CD4-positive, alpha-beta T cell treated with Interleukin-10 for 1 hour (primary cell): ENCODE results near the gene KPNA2.
"Not testable (repeated sequence)": the region's sequence is repeated elsewhere in the genome, so short reads cannot be mapped to it uniquely, and the experiment has no call there.

Experiments
- DNase-seq: peaks from one replicate; pipeline ENCODE4 v3.0.0-alpha.2; 2020

The KPNA2 gene

DNA sequence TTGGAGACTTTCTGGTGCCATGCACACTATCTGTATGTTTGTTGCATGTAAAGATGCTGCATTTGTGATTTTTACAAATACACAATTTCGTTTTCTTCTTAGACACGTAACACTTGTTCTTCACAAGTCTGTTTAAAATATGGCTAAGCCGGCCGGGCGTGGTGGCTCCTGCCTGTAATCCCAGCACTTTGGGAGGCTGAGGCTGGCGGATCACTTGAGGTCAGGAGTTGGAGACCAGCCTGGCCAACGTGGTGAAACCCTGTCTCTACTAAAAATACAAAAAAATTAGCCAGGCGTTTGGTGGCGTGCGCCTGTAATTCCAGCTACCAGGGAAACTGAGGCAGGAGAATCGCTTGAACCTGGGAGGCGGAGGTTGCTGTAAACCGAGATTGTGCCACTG is 14.7 kb upstream of the KPNA2 start:
- not testable (repeated sequence) for DNase-seq

DNA sequence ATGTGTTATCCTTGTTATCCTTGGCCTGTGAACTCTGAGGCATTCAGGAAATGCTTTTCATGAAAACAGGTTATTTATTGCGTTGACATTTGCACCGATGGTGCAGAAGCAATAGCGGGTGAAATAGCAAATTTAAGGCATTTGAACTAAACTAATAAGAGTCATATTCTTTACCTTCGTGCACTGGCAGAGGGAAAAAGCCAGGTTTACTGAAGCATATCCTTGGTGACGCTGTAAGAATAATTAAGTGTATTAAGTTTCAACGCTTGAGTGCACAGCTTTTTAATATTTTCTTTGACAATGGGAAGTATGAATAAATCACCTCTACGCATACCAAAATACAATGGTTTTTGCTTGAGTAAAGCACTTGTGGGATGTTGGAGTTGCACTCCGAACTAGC is 13.6 kb upstream of the KPNA2 start:
- no peak for DNase-seq

DNA sequence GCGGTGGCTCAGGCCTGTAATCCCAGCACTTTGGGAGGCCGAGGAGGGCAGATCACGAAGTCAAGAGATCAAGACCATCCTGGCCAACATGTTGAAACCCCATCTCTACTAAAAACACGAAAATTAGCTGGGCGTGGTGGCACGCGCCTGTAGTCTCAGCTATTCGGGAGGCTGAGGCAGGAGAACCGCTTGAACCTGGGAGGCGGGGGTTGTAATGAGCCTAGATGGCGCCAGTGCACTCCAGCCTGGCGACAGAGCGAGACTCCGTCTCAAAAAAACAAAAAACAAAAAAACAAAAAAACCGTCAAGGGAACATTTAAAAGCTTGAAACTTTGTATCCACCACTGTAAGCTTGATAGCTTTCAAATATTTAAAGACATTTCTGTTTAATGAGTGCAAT is 13.0 kb upstream of the KPNA2 start:
- not testable (repeated sequence) for DNase-seq

DNA sequence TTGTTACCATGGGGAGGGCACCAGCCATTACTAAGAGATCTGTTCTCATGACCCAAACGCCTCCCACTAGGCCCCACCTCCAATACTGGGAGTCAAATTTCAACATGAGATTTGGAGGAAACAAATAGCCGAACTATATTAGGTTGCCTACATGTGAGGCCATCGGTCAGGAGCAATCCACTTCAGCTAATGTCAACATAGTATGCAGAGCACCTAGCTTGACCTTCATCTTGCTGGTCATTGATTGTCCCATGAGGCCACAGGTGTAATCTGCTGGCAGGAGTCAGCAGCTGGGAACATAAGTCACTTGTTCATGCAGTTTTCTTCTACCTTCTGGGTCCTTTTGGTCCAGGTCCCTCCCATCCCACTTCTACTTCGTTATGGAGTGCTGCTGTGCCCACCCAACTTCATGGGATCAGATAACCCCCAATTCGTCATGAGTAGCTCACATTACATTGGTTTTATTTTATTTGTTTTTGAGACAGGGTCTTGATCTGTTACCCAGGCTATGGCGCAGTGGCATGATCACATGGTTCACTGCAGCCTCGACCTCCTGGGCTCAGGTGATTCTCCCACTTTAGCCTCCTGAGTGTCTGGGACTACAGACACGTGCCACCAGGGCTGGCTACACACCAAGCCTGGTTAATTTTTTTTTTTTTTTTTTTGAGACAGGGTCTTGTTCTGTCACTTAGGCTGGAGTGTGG is 5.9 kb upstream of the KPNA2 start:
- no peak for DNase-seq

DNA sequence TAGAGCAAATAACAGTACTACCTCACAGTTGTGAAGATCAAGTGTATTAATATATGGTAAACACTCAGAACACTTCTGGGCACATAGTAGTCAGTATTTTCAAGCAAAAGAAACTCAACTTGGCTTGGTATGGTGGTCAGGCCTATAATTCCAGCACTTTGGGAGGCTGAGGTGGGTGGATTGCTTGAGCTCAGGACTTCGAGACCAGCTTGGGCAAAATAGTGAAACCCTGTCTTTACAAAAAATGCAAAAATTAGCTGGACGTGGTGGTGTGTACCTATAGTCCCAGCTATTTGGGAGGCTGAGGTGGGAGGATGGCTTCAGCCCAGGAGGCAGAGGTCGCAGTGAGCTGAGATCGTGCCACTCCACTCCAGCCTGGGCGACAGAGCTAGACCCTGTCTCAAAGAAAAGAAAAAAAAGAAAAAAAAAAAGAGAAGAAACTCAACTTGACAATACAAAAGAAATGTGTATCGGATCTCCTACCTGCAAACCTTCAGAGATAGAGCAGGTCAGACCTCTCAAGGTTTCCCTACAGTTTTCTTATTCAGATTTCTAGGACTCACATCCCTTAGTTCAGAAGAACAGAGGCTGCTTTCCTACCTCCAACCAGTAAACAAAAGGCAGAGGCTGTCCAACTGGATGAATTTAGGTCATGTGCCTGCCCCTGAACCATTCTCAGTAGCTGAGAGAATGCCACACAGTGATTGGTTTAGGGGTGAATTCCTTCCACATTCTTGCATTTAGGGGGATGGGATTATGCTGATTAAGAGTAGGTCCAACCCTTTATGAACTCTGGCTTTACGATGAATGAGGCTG is 1.7 kb upstream of the KPNA2 start:
- DNase-seq = no peak

DNA sequence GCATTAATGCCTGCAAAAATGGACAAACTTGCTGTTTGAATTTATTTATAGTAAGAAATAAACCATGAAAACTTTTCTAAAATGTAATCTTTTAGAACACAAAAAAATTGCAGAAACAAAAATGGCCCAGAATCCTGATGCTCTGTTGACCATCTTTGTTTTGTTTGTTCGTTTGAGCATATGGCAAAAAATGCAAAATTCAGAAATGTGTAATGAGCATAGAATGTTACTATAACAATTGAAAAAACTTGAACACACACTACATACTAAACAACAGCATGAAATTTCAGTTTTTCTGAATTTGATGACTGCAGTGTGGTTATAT is 1.1 kb upstream of the KPNA2 start:
- no peak for DNase-seq

DNA sequence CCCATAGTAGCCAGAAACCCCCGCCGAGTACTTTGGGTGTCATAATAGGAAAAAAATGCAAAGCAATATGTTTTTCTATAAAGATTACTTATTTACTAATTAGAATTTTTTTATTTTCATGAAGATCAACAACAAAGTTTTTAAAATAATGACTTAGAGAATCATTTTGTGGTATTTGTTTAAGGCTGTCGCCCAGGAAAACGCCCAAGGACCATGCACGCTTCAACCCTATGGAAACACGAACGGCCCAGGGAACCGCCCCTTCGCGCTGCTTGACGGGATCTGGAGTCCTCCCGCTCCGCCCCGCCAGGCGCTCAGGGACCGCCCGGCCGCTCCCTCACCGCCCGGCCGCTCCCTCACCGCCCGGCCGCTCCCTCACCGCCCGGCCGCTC is 408 bp upstream of the KPNA2 start:
- no peak for DNase-seq

DNA sequence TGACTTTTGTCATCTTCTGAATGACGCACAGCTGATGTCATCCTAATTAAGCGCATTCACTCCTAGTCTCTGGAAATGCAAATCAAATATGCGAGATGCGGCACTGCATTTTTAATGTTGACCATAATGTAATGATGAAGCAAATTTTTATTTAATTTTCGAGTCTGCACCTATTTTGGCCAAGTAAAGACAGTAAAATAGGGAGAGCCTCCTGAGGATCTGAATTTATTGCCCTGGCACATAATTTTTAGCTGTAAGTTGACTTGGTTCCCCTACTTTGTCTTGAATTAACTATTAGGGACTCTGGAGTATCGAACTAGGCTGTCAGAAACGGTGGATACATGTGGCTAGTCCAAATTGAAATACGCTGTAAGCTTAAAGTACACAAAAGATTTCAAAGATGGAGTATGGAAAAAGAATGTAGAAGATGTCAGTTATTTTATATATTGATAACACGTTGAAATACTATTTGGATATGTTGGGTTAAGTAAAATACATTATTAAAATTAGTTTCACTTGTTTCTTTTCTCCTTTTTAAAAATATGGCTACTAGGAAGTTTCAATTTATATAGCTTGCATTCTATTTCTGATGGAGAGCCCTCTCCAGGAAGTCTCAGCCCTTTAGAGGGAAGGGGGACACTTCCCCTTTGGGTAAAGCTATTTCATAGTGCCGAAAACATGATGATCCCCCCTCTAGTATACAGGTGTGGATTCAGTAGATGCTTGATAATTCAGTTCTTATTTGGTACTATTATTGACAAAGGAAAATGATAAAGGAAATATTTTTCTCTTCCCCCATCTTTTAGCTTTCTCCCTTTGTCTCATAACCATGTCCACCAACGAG is 991 bp downstream of the KPNA2 start:
- DNase-seq = no peak

DNA sequence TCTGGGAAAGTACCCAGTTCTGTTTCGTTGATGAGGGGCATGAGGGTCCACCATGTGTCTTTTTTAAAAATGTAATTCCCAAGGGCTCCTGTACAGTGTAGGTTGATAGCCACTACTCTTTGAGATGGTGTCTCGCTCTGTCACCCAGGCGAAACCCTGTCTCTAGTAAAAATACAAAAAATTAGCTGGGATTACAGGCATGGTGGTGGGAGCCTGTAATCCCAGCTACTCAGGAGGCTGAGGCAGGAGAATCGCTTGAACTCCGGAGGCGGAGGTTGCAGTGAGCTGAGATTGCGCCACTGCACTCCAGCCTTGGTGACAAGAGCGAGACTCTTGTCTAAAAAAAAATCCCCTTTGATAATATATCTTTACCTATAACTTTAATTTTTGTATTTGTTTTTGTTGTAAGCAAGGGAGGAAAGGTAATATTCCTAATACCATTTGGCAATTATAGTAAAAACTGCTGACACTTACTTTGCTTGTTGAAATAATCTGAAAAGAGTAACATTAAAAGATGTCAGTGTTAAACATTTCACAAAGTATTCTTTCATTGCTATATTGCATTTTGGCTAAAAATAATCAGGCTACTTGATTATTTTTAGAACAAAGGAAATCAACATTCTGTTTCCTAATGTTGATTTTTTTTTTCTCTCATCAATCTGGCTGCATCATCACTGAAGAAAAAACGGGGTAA is 11.8 kb downstream of the KPNA2 start:
- DNase-seq = no peak

DNA sequence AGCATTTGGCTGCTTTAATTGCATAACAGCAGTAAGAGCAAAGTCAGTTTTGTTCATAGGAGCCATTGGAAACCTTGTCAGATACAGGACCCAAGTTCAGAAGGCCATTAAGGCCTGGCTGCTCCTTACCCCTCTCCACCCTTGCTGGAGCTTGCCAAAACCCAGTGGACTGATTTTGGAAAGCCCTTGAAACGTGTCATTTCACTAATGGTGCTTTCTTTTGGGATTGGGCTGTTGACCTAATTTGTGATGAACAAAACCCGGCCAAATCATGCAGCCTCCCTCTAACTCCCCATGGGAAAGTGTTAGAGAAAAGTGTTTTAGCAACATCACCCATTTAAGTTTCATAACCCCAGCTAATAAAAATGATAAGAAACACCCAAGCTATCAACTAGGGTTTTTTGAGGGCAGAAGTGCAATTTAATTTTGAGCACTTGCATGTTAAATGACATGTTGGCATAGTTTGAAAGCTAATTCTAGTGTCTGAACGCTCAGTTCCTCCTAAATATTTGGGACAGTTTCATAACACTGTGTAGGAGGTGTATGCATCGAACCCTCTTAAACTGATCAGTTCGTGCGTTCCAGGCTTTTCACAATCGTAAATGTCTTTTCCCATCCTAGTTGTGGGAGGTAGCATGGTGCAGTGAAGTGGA is 12.5 kb downstream of the KPNA2 start:
- DNase-seq = not testable (repeated sequence)

DNA sequence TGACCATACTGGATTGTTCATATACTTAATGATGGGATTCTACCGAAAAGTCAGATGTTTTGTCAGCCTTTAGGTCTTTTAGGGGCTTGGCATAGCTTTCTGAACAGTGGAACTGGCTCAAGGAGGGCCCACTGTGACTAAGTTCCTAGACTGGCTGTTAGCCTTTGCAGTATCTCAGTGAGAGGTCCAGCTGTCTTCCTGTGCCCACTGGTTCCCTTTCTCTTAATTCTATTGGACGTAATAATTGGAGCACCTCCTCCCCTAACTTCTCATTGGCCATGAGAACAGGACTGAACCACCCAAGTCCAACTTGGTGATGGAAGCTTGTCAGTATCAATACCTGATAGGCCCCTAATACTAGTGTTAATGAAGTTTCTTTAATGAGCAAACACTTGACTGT is 13.5 kb downstream of the KPNA2 start:
- no peak for DNase-seq

DNA sequence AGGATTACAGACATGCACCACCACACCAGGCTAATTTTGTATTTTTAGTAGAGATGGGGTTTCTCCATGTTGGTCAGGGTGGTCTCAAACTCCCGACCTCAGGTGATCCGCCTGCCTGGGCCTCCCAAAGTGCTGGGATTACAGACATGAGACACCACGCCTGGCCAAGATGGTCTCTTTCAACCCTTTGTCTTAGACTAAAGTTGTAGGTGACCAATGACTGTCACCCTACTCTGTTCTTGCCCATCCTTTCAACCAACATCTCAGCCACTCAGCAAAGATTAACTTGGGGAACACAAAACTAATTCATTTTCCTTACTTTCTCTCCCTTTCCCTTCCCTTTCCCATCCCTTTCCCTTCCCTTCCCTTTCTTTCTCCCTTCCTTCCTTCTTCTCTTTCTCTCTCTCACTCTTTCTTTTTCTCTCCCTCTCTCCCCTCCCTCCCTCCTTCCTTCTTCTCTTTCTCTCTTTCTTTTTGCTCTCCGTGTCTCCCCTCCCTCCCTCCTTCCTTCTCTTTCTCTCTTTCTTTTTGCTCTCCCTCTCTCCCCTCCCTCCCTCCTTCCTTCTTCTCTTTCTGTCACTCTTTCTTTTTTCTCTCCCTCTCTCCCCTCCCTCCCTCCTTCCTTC is 14.4 kb downstream of the KPNA2 start:
- DNase-seq = not testable (repeated sequence)

DNA sequence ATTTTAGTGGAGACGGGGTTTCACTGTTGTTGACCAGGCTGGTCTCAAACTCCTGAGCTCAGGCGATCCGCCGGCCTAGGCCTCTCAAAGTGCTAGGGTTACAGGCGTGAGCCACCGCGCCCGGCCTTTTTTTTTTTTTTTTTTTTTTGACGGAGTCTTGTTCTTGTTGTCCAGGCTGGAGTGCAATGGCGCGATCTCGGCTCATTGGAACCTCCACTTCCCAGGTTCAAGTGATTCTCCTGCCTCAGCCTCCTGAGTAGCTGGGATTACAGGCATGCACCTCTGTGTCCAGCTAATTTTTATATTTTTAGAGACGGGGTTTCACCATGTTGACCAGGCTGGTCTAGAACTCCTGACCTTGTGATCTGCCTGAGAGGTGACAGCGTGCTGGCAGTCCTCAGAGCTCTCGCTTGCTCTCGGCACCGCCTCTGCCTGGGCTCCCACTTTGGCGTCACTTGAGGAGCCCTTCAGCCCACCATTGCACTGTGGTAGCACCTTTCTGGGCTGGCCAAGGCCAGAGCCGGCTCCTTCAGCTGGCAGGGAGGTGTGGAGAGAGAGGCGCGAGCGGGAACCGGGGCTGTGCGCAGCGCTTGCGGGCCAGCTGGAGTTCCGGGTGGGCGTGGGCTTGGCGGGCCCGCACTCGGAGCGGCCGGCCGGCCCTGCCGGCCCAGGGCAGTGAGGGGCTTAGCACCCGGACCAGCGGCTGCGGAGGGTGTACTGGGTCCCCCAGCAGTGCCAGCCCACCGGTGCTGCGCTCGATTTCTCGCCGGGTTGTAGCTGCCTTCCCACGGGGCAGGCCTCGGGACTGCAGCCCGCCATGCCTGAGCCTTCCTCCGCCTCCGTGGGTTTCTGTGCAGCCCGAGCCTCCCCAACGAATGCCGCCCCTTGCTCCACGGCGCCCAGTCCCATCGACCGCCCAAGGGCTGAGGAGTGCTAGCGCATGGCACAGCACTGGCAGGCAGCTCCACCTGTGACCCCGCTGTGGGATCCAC is 16.1 kb downstream of the KPNA2 start:
- not testable (repeated sequence) for DNase-seq

DNA sequence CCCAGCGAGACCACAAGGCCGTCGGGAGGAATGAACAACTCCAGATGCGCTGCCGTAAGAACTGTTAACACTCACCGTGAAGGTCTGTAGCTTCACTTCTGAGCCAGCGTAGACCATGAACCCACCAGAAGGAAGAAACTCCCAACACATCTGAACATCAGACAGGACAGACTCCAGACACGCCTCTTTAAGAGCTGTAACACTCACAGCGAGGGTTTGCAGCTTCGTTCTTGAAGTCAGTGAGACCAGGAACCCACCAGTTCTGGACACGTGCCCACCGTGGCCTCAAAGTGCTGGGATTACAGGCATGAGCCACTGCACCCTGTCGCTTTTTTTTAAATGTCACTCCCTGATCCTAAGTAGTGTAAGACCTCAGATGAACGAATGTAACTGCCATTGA is 17.3 kb downstream of the KPNA2 start:
- DNase-seq = no peak

DNA sequence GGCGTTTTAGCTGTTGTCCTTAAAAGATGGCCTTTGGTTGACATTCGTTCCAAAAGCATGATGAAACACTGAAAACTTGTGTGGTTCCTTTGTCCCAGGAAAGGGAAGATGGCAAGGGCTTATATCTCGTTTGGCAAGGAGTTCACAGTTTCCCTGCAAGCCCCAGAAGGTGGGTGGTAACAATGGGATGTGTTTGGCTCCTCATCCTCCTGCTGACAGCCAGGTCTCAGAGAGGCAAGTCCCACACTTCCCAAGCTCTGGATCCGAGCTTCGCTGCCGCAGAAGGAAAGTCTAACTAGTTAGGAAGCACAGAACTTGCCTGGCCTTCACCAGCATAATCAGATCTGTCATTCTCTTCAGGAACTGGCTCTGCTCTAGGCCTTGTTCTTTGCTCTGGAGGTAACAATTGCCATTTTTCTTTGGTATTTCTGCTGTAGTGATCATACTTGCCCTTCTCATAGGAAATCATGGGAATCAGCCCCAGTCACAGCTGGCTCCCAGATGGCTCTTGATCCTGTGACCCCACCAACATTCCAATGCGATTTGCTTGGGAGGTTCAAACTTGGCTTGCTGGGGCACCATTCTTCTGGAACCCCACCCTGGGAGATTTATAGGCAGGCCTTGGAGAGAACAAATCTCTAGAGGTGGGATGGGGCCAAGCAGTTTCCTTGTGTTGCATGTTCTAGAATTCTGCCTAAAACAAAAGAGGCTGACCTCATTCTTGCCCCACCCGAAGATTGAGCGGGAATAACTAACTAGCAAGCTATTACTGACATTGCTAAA is 17.9 kb downstream of the KPNA2 start:
- no peak for DNase-seq

DNA sequence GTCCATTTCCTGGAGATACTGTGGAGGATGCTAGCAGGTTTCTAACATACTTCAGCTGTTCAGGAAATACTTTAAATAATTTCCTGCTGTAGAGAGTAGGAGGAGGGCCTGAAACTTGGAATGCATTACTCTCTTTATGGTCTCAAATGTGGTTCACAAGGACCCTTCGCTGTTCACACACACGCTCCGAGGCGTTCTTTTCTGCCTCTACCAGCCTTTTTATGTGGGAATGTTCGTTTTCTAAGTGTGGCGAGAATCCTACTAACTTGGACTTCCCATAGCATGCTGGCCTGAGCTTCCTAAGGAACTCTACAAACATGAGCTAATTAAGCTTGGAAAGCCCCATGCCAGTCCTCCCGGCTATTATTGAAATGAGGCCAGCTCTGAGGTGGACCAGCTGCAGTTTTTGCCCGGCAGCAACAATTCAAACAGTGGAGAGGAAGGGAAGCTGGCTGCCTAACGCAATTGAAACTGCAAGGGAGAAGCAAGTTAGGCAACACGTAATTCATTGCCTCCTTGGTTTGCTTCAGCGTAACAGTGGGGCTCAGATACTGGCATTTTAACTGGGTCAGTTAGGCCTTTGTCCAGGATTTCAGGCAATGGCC is 18.9 kb downstream of the KPNA2 start:
- DNase-seq = no peak

DNA sequence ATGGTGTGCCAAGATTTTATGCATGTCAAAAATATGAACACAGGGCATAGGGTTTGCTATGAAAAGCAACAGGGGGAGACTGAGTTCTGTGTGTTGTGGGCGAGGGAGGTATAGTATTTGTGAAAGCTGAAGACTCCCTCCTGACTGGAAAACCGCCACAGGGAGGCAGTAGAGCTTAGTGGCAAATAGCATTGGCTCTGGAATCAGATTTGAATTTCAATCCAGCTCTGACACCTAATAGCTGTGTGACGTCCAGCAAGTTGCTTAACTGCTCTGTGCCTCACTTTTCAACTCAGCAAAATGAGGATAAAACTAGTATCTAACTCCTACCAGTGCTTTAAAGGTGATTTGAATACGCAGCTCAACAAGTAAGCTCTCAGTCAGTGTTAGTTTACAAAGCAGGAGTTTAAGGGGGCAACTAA is 22.0 kb downstream of the KPNA2 start:
- DNase-seq = peak; percentile 68

DNA sequence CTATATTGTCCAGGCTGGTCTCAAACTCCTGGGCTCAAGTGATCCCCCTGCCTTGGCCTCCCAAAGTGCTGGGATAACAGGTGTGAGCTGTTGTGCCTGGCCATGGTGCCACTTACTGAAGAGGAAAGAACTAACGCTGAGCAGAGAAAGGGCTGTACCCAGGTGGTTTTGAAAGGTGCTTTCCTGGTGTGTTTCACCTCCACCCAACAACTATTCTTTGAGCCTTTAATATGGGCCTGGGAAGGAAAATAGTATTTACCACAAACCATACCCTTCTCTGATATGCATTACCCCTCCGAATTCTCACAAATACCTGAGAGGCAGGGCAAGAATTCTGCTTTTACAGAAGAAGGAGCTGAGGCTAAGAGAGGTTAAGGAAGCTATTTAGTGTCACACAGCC is 24.8 kb downstream of the KPNA2 start:
- no peak for DNase-seq

DNA sequence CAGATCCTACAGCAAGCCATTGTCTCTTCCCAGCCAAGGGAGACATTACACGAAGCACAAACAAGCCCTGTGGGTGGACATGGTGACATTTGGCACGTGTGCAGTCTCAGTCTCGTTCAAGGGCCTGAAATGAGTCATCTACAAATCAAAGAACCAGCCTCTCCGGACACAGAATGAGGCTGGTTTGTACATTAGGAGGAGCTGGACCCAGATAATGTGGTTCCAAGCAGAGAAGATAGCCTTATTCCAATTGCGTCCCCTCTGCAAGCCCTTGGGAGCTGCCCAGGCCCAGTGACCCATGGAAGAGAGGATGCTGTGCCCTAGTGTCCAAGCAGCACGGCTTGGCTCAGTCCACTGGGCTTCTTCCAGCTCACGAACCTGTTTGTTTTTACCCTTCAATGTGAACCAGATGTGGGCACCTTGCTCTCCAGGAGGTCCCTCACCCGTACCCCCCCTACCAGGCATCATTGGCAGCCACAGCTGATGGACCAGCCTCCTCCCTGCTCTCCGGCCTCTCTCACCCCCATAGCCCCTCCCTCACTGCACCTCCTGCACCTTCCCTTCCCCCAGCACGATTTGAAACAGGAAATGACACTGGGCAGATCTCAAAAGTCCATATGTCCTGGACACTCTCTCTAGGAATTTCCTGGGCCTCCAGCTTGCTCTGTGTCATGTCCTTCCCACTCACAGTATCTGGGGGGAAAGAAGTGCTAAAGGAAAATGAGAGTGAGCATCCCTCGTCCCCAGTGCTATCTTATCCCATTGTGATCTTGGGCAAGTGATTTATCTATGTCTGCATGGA is 26.2 kb downstream of the KPNA2 start:
- DNase-seq = no peak
